Upper lobe of left lung (tissue), 6 donors: ENCODE results near the gene ABCA7. TPM values are rescaled to one million over a fixed set of nuclear protein-coding genes. Genes with fewer than 3 reads are reported as not detected.

Experiments used
- ATAC-seq, 2 donors: fragments of 200-7000 bp; cut with Tn5 transposase; one replicate each; pipeline ENCODE4 v1.9.1; 2022; ENCODE audit warnings: mild to moderate bottlenecking in 2 of 2, moderate library complexity in 2 of 2; ENCODE audit not compliant: low FRiP score in 2 of 2
- DNase-seq, 2 donors: peaks; one replicate each; pipeline ENCODE4 v3.0.0-alpha.2; 2019 to 2020
- H3K27ac ChIP-seq, 4 donors: fragments of 200-600 bp; sonication (generic); one replicate each; pipeline ENCODE4 v1.5.1; 2016 to 2019
- H3K27me3 ChIP-seq, 4 donors: fragments of 200-600 bp; sonication (generic); one replicate each; pipeline ENCODE4 v1.5.1; 2017 to 2019
- H3K36me3 ChIP-seq, 4 donors: fragments of 200-600 bp; sonication (generic); one replicate each; pipeline ENCODE4 v1.5.1; 2016 to 2019
- H3K4me1 ChIP-seq, 4 donors: fragments of 200-600 bp; sonication (generic); one replicate each; pipeline ENCODE4 v1.5.1; 2018 to 2019
- H3K4me3 ChIP-seq, 4 donors: fragments of 200-600 bp; sonication (generic); one replicate each; pipeline ENCODE4 v1.5.1; 2017 to 2019; ENCODE audit warnings: mild to moderate bottlenecking in 2 of 4, moderate library complexity in 1 of 4
- H3K9me3 ChIP-seq, 4 donors: fragments of 200-600 bp; sonication (generic); one replicate each; pipeline ENCODE4 v1.5.1; 2018 to 2019
- CTCF ChIP-seq, 6 experiments: fragments of 450-650 bp in 4 of 6; fragments of 200-600 bp in 2 of 6; sonication (generic) in 2 of 6; IDR thresholded peaks; one replicate each; pipeline ENCODE4 v1.5.1; 2016 to 2019; ENCODE audit warnings: antibody characterized with exemption in 6 of 6
- EP300 ChIP-seq, 4 donors: sonication (generic); formaldehyde crosslinking; IDR thresholded peaks; one replicate each; pipeline ENCODE4 v1.5.1; 2017; ENCODE audit warnings: antibody characterized with exemption in 4 of 4, control low read depth in 2 of 4
- POLR2A ChIP-seq, 4 donors: fragments of 450-650 bp; IDR thresholded peaks; one replicate each; pipeline ENCODE4 v1.5.1; 2016 to 2017; ENCODE audit warnings: antibody characterized with exemption in 4 of 4, mild to moderate bottlenecking in 2 of 4
- POLR2AphosphoS5 ChIP-seq, 2 donors: sonication (generic); formaldehyde crosslinking; IDR thresholded peaks; one replicate each; pipeline ENCODE4 v1.5.1; 2017; ENCODE audit warnings: antibody characterized with exemption in 2 of 2
- WGBS, 2 donors: methylation state at CpG; one replicate each; pipeline ENCODE4 v1.1.5; 2017 to 2018; 5-methylcytosine and 5-hydroxymethylcytosine counted together
- total RNA-seq, 6 donors: library from RNA; depleted of rRNA in 4 of 6; stranded (reverse); fragments of >200 nt in 4 of 6; gene quantifications; one replicate each; pipeline versions ENCODE4 v1.1.0 to v1.2.1, GENCODE V29; 2016 to 2021
- donor health status: DM: no; HTN: no; CAD: no; lungs with moderate emphysema.
- donor health status: DM: no; HTN: yes; CAD: no; lungs with severe emphysema.

ABCA7 gene
- total RNA-seq, 6 donors from 2014 or later, result 34.1 to 224 (median 58.2) TPM

- Histone ChIP-seq H3K4me3 (no peak overlapping the region), H3K27me3 (no peaks in the 10 kb centered on the region), H3K4me1 (peaks cover 15 to 48% (median 25%) of the 10 kb centered on the region in 4 donors), H3K27ac (no peak overlapping the region), H3K36me3 (peaks cover 11 to 96% (median 89%) of the 10 kb centered on the region in 4 donors), H3K9me3 (no peaks in the 10 kb centered on the region)
- TF ChIP-seq EP300 (IDR thresholded peaks at IDR 0.05), result no peak
- no peak for TF ChIP-seq CTCF (IDR thresholded peaks at IDR 0.05)
- TF ChIP-seq POLR2A (IDR thresholded peaks at IDR 0.05), result no peak
- no peak for TF ChIP-seq POLR2AphosphoS5 (IDR thresholded peaks at IDR 0.05)
- WGBS, 2 donors, result 86 to 92% methylated on average over 43 of the region's 43 CpGs
- peak in 1 of 2 donors; percentile 76 for DNase-seq
- no peak for ATAC-seq
Measured at GRCh38 chr19:1084024-1084868, 44.3 kb downstream of the ABCA7 start.

DNA sequence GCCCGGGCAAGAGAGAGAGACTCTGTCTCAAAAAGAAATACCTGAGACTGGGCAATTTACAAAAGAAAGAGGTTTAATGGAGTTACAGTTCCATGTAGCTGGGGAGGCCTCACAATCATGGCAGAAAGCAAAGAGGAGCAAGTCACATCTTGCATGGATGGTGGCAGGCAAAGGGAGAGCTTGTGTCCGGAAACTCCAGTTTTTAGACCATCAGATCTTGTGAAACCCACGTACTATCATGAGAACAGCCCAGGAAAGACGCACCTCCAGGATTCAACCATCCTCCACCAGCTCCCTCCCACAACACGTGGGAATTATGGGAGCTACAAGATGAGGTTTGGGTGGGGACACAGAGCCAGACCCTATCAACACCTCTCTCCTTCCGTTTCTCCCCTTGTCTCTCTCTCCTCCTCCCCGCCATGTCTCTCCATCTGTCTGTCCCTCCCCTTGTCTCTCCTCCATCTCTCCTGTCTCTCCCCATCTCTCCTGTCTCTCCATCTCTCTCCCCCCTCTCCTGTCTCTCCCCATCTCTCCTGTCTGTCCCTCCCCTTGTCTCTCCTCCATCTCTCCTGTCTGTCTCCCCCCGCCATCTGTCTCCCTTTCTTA is 45.2 kb downstream of the ABCA7 start:
- 84% methylated on average over 8 of the region's 8 CpGs for WGBS, 2 donors
- H3K4me1 ChIP-seq, result peaks cover 15 to 49% (median 28%) of the 10 kb centered on the region in 4 donors

DNA sequence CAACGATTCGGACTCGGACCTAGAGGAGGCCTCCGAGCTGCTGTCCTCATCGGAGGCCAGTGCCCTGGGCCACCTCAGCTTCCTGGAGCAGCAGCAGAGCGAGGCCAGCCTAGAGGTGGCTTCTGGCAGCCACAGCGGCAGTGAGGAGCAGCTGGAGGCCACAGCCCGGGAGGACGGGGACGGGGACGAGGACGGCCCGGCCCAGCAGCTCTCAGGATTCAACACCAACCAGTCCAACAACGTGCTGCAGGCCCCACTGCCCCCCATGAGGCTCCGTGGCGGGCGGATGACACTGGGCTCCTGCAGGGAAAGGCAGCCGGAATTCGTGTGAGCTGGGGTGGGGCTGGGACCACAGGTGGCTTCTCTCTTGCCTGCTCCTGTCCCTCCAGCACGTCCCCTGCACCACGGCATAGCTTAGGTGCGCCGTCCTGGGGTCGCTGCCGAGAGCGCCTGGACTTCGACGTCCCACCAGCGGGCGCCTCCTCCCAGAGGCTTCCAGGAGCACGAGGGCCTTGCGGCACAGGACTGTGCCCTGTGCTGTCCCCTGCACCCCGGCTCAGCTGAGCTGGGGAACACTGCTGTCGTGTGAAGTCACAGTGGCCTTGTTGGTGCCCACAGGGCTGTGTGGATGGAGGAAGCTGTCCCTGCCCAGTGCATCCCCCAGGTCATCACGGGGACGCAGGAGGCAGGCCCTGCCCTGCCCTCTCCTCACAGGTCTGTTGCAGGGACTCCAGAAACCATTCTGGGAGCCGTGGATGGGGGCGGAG is 46.0 kb downstream of the ABCA7 start:
- Histone ChIP-seq H3K36me3 (peaks cover 9 to 94% (median 83%) of the 10 kb centered on the region in 4 donors), H3K4me1 (peaks cover 15 to 48% (median 28%) of the 10 kb centered on the region in 4 donors), H3K9me3 (no peaks in the 10 kb centered on the region), H3K27me3 (no peaks in the 10 kb centered on the region), H3K27ac (peak overlapping the region in 2 of 4 donors; percentile 79 to 81), H3K4me3 (no peak overlapping the region)
- TF ChIP-seq POLR2A (IDR thresholded peaks at IDR 0.05) (no peak), POLR2AphosphoS5 (IDR thresholded peaks at IDR 0.05) (no peak), EP300 (IDR thresholded peaks at IDR 0.05) (no peak), CTCF (IDR thresholded peaks at IDR 0.05) (no peak)
- DNase-seq (peak in 1 of 2 donors; percentile 81), ATAC-seq (no peak)
- 83 to 89% methylated on average over 23 to 28 of the region's 38 CpGs for WGBS, 2 donors

More for the DNA sequence above, 45.2 kb downstream of the ABCA7 start:
- Histone ChIP-seq H3K27me3 (no peaks in the 10 kb centered on the region), H3K4me3 (no peak overlapping the region), H3K27ac (no peak overlapping the region), H3K36me3 (peaks cover 10 to 96% (median 85%) of the 10 kb centered on the region in 4 donors), H3K9me3 (no peaks in the 10 kb centered on the region)
- TF ChIP-seq POLR2AphosphoS5 (IDR thresholded peaks at IDR 0.05), result no peak
- no peak for TF ChIP-seq POLR2A (IDR thresholded peaks at IDR 0.05)
- no peak for TF ChIP-seq CTCF (IDR thresholded peaks at IDR 0.05)
- no peak for TF ChIP-seq EP300 (IDR thresholded peaks at IDR 0.05)
- ATAC-seq, result no peak
- no peak for DNase-seq

DNA sequence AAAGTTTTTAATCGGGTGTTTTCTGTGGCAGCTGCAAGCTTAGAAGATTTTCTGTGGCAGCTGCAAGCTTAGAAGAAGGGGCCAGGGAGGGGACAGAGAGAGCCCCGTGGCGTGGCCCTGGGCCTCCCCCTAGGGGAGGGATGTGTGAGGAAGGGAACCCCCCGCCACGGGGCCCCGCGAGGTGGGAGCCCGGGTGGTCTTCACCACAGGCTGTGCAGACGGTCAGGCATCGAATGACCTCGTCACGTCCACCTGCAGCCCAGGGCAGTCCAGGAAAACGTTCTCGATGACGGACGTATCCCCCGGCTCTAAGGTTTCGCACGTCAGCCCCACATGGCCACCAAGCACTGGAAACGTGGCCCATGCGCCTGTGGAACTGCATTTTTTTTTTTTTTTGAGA is 46.7 kb downstream of the ABCA7 start:
- H3K36me3 ChIP-seq, result peaks cover 15 to 94% (median 83%) of the 10 kb centered on the region in 4 donors
- WGBS, 2 donors, result 81 to 83% methylated on average over 19 to 21 of the region's 21 CpGs
- H3K27ac ChIP-seq, result peak overlapping the region; percentile 63 to 83 (median 80)
- H3K9me3 ChIP-seq, result no peaks in the 10 kb centered on the region
- H3K4me3 ChIP-seq, result no peak overlapping the region
- peak in 1 of 2 donors; percentile 69 for DNase-seq
- TF ChIP-seq EP300 (IDR thresholded peaks at IDR 0.05) (no peak), POLR2A (IDR thresholded peaks at IDR 0.05) (no peak), POLR2AphosphoS5 (IDR thresholded peaks at IDR 0.05) (no peak), CTCF (IDR thresholded peaks at IDR 0.05) (no peak)
- no peak for ATAC-seq
- H3K27me3 ChIP-seq, result no peaks in the 10 kb centered on the region
- H3K4me1 ChIP-seq, result peaks cover 15 to 41% (median 26%) of the 10 kb centered on the region in 4 donors
